ENCODE data around the gene DHRSX. TPM values are rescaled to one million over a fixed set of nuclear protein-coding genes. Genes with fewer than 3 reads are reported as not detected.
"Not testable (repeated sequence)": the region's sequence is repeated elsewhere in the genome, so short reads cannot be mapped to it uniquely, and the experiment has no call there.

Gene DHRSX
- total and polyA plus RNA-seq, 2 of the 8 experiments (the other 6 are each of a cell fraction or from before 2014, with no cell fraction given): 35.1 to 43.4 TPM

GRCh38 chrX:2471126-2471525 lies 29.6 kb downstream of the DHRSX start:
- H2BK20ac ChIP-seq (ENCODE audit: low read length); H3K4ac ChIP-seq (replicated peaks; ENCODE audit: insufficient read length, low read depth, low read length); H3K23ac ChIP-seq (ENCODE audit: insufficient read length); H3K4me1 ChIP-seq (replicated peaks in 1 of 4; ENCODE audit: control insufficient read depth in 3 of 4, insufficient read depth in 4 of 4, low read length in 3 of 4); H3K27me3 ChIP-seq (replicated peaks in 1 of 4; ENCODE audit: control insufficient read depth in 3 of 4, extremely low read depth in 1 of 4, insufficient read depth in 3 of 4, low read length in 3 of 4); H4K20me1 ChIP-seq (replicated peaks in 1 of 2; ENCODE audit: control insufficient read depth in 1 of 2, insufficient read depth in 2 of 2, low read length in 2 of 2); H3K27ac ChIP-seq (ENCODE audit: low read depth, low read length); H3K14ac ChIP-seq (ENCODE audit: insufficient read length); H4K91ac ChIP-seq (replicated peaks; ENCODE audit: insufficient read length, low read length); H2BK15ac ChIP-seq (ENCODE audit: low read length); H3K9ac ChIP-seq (replicated peaks in 1 of 4; ENCODE audit: extremely low read depth in 1 of 4, low read depth in 3 of 4, low read length in 3 of 4); H2BK12ac ChIP-seq (ENCODE audit: low read depth, low read length); H3K4me2 ChIP-seq (ENCODE audit: insufficient read depth in 1 of 2, low read depth in 2 of 2, low read length in 2 of 2); H2BK5ac ChIP-seq (ENCODE audit: low read depth, low read length); H2BK120ac ChIP-seq (replicated peaks; ENCODE audit: low read depth, low read length); H3K56ac ChIP-seq (replicated peaks; ENCODE audit: insufficient read length, low read depth, low read length); H3K18ac ChIP-seq (ENCODE audit: extremely low read depth, low read length); POLR2A ChIA-PET (ENCODE audit: partially characterized antibody); H3K23me2 ChIP-seq (ENCODE audit: low read depth, low read length); H2AFZ ChIP-seq (ENCODE audit: low read length); H4K5ac ChIP-seq (ENCODE audit: insufficient read length, low read depth, low read length); H4K8ac ChIP-seq (ENCODE audit: extremely low read depth, insufficient read depth, low read length); DNase-seq (ENCODE audit: low read depth in 1 of 2, low spot score in 2 of 2); H2AK5ac ChIP-seq (ENCODE audit: low read depth, low read length); CTCF ChIA-PET (ENCODE audit: partially characterized antibody); H3K4me3 ChIP-seq (ENCODE audit: extremely low read depth in 1 of 4, insufficient read depth in 2 of 4, low read depth in 3 of 4, low read length in 4 of 4); FAIRE-seq: not testable (repeated sequence)
- WGBS, 2 experiments (ENCODE audit: extremely low coverage in 1 of 2, insufficient coverage in 1 of 2, insufficient read length in 1 of 2, insufficient replicate concordance in 2 of 2, low coverage in 1 of 2, low lambda C conversion rate in 2 of 2, missing lambda C conversion rate in 1 of 2): 97% methylated on average over 10 of the region's 10 CpGs; no CpG with 5 or more reads in 1 of the 2 experiments
- Histone ChIP-seq H3K9me3 (ENCODE audit: insufficient read depth in 2 of 2, low read depth in 1 of 2, low read length in 1 of 2) (peaks cover 24 to 34% of the 10 kb centered on the region in 2 experiments), H3K79me2 (ENCODE audit: control insufficient read depth in 1 of 2, insufficient read depth in 2 of 2, low read length in 2 of 2) (peaks cover 15 to 85% of the 10 kb centered on the region in 2 experiments), H3K79me1 (ENCODE audit: low read depth, low read length) (peaks cover 21% of the 10 kb centered on the region), H3K36me3 (ENCODE audit: control insufficient read depth in 2 of 4, insufficient read depth in 4 of 4, low read length in 3 of 4) (peaks cover 0 to 11% (median 3%) of the 10 kb centered on the region in 4 experiments; a peak in 3 of 8 replicates)
